Liver (tissue), 9 donors: ENCODE data around the gene ZBTB12. TPM values are rescaled to one million over a fixed set of nuclear protein-coding genes. Genes with fewer than 3 reads are reported as not detected.

Source experiments
- DNase-seq: peaks from one replicate; pipeline ENCODE4 v3.0.0-alpha.2; 2017; ENCODE audit warnings: low spot score
- H3K27ac ChIP-seq, 2 donors: one replicate each; pipeline ENCODE4 v1.7.0; 2013; ENCODE audit warnings: inconsistent platforms in 2 of 2, low read length in 2 of 2, control low read depth in 1 of 2, low read depth in 1 of 2, mild to moderate bottlenecking in 1 of 2
- H3K27me3 ChIP-seq, 4 donors: one replicate each; pipeline versions ENCODE4 v1.6.1 to v1.7.0; 2013; ENCODE audit warnings: low read length in 3 of 4, inconsistent platforms in 1 of 4, mild to moderate bottlenecking in 1 of 4, moderate library complexity in 1 of 4; ENCODE audit not compliant: control insufficient read depth in 4 of 4, insufficient read depth in 4 of 4
- H3K36me3 ChIP-seq, 4 donors: one replicate each; pipeline versions ENCODE4 v1.6.1 to v1.7.0; 2013; ENCODE audit warnings: low read length in 3 of 4, mild to moderate bottlenecking in 3 of 4, low read depth in 1 of 4, moderate library complexity in 1 of 4; ENCODE audit not compliant: control insufficient read depth in 4 of 4, insufficient read depth in 3 of 4
- H3K4me1 ChIP-seq, 4 donors: one replicate each; pipeline versions ENCODE4 v1.6.1 to v1.7.0; 2013; ENCODE audit warnings: low read length in 3 of 4, mild to moderate bottlenecking in 3 of 4, moderate library complexity in 1 of 4; ENCODE audit not compliant: control insufficient read depth in 4 of 4, insufficient read depth in 4 of 4
- H3K4me3 ChIP-seq, 3 donors: one replicate each; pipeline versions ENCODE4 v1.6.1 to v1.7.0; 2013; ENCODE audit warnings: low read length in 3 of 3, control low read depth in 1 of 3, low read depth in 1 of 3, mild to moderate bottlenecking in 1 of 3
- H3K9ac ChIP-seq, 2 donors: one replicate each; pipeline ENCODE4 v1.7.0; 2013; ENCODE audit warnings: low read length in 2 of 2, mild to moderate bottlenecking in 2 of 2, moderate library complexity in 2 of 2, control low read depth in 1 of 2, low read depth in 1 of 2
- H3K9me3 ChIP-seq, 4 donors: one replicate each; pipeline versions ENCODE4 v1.6.1 to v1.7.0; 2013; ENCODE audit warnings: low read length in 3 of 4; ENCODE audit not compliant: control insufficient read depth in 4 of 4
- EGR1 ChIP-seq, 2 donors: IDR thresholded peaks; 2 replicates each; pipeline ENCODE4 v1.6.1; 2016 to 2018; ENCODE audit warnings: antibody characterized with exemption in 2 of 2, low read depth in 2 of 2
- FOXA1 ChIP-seq: IDR thresholded peaks from 2 replicates; pipeline ENCODE4 v1.6.1; 2016; ENCODE audit warnings: antibody characterized with exemption
- FOXA2 ChIP-seq: IDR thresholded peaks from 2 replicates; pipeline ENCODE4 v1.6.1; 2016; ENCODE audit warnings: antibody characterized with exemption
- GABPA ChIP-seq, 2 donors: IDR thresholded peaks in 1 of 2; conservative IDR thresholded peaks in 1 of 2; 2 replicates each; pipeline ENCODE4 v1.6.1; 2016; ENCODE audit warnings: antibody characterized with exemption in 2 of 2, mild to moderate bottlenecking in 1 of 2, moderate library complexity in 1 of 2
- HNF4A ChIP-seq, 2 donors: conservative IDR thresholded peaks; 2 replicates each; pipeline ENCODE4 v1.6.1; 2016; ENCODE audit warnings: antibody characterized with exemption in 2 of 2, mild to moderate bottlenecking in 2 of 2
- HNF4G ChIP-seq: IDR thresholded peaks from 2 replicates; pipeline ENCODE4 v1.6.1; 2016; ENCODE audit warnings: antibody characterized with exemption
- NR2F2 ChIP-seq: IDR thresholded peaks from 2 replicates; pipeline ENCODE4 v1.6.1; 2016; ENCODE audit warnings: antibody characterized with exemption
- RAD21 ChIP-seq, 2 donors: IDR thresholded peaks; 2 replicates each; pipeline ENCODE4 v1.6.1; 2016; ENCODE audit warnings: antibody characterized with exemption in 2 of 2, mild to moderate bottlenecking in 2 of 2
- RXRA ChIP-seq, 2 donors: IDR thresholded peaks; 2 replicates each; pipeline ENCODE4 v1.6.1; 2017 to 2018; ENCODE audit warnings: antibody characterized with exemption in 2 of 2, mild to moderate bottlenecking in 1 of 2
- SP1 ChIP-seq: IDR thresholded peaks from 2 replicates; pipeline ENCODE4 v1.6.1; 2018; ENCODE audit warnings: antibody characterized with exemption, mild to moderate bottlenecking
- TAF1 ChIP-seq: conservative IDR thresholded peaks from 2 replicates; pipeline ENCODE4 v1.6.1; 2016; ENCODE audit warnings: antibody characterized with exemption, mild to moderate bottlenecking
- YY1 ChIP-seq: IDR thresholded peaks from 2 replicates; pipeline ENCODE4 v1.6.1; 2016; ENCODE audit warnings: antibody characterized with exemption, mild to moderate bottlenecking
- WGBS: extraction: QIAGEN DNeasy Blood & Tissue Kit; methylation state at CpG from one replicate; pipeline ENCODE4 v1.1.7; 2013; 5-methylcytosine and 5-hydroxymethylcytosine counted together
- polyA plus RNA-seq, 2 donors: library from polyadenylated mRNA; stranded (reverse) in 1 of 2; unstranded in 1 of 2; fragments of 200-250 nt in 1 of 2; fragments of >200 nt in 1 of 2; fragmentation: Nextera tagmentation in 1 of 2; extraction: Ambion mirVana in 1 of 2; gene quantifications; one replicate each; pipeline versions ENCODE4 v1.2.1 to v1.2.3, GENCODE V29; 2013 to 2015
- total RNA-seq, 2 donors: library from RNA; depleted of rRNA; stranded (reverse); fragments of >200 nt; gene quantifications; one replicate each; pipeline ENCODE4 v1.2.3, GENCODE V29; 2014
- TF ChIP-seq, protein P1 (sequence below): IDR thresholded peaks from 2 replicates; pipeline ENCODE4 v1.6.1; 2016; ENCODE audit warnings: antibody characterized with exemption
- TF ChIP-seq, protein P2 (sequence below): IDR thresholded peaks from 2 replicates; pipeline ENCODE4 v1.6.1; 2016; ENCODE audit warnings: antibody characterized with exemption, mild to moderate bottlenecking
- TF ChIP-seq, protein P3 (sequence below): fragments of 150-350 bp; IDR thresholded peaks from 2 replicates; pipeline ENCODE4 v1.5.1; 2017; ENCODE audit warnings: improper control_type of control experiment, low read depth, low read length; ENCODE audit not compliant: missing input control
- TF ChIP-seq, protein P4 (sequence below): IDR thresholded peaks from 2 replicates; pipeline ENCODE4 v1.6.1; 2016; ENCODE audit warnings: antibody characterized with exemption
- donor health status: healthy.
- donor health status: healthy.
- donor health status: healthy.
- donor health status: healthy.
- donor health status: healthy.

The ZBTB12 gene
- total and polyA plus RNA-seq, 4 donors: 0.25 to 2.3 (median 0.83) TPM; not detected in 1

DNA sequence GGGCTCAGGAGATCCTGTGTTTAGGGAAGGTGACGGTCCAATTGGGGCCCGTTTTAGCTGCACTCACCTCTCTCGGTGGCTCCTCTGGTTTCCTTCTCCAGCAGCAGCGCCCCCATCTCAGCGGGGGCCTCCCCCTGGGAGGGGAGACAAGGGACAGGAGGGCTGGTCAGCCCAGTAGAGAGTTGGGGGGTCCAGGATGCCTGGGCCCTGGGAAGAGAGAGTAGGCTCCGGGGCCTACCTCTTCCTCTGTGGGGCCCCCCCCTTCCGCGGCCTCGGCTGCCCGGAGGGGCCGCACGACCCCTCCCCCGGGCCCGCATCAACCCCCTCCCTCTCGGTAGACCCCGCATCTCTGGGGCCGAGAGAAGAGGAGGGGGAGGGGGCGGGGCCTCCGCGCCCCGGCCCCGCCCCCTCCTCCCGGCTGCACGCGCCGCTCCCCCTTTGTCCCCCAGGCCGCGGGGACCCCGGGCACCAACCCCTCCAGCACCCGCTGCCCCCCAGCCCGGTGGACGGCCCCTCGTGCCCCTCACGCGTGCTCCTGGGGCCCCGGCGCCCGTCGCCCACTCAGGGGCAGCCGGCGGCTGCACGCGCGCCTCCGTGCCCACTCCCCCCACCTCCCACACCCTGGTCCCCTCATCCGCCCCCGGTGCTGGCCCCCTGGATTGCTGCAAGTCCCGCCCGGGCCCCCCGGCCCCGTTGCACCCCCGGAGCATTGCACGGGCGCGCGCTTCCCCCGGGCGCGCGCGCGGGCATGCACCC is 4.9 kb downstream of the ZBTB12 start:
- no peaks in the 10 kb centered on the region for H3K9me3 ChIP-seq
- peaks cover 10 to 36% (median 18%) of the 10 kb centered on the region in 4 donors for H3K4me1 ChIP-seq
- DNase-seq: no peak
- no peaks in the 10 kb centered on the region for H3K27me3 ChIP-seq
- H3K36me3 ChIP-seq: peaks cover 0 to 17% (median 7%) of the 10 kb centered on the region in 4 donors
- 5% methylated on average over 57 of the region's 62 CpGs for WGBS
- TF ChIP-seq HNF4G: no peak
- TF ChIP-seq, protein P1, sequence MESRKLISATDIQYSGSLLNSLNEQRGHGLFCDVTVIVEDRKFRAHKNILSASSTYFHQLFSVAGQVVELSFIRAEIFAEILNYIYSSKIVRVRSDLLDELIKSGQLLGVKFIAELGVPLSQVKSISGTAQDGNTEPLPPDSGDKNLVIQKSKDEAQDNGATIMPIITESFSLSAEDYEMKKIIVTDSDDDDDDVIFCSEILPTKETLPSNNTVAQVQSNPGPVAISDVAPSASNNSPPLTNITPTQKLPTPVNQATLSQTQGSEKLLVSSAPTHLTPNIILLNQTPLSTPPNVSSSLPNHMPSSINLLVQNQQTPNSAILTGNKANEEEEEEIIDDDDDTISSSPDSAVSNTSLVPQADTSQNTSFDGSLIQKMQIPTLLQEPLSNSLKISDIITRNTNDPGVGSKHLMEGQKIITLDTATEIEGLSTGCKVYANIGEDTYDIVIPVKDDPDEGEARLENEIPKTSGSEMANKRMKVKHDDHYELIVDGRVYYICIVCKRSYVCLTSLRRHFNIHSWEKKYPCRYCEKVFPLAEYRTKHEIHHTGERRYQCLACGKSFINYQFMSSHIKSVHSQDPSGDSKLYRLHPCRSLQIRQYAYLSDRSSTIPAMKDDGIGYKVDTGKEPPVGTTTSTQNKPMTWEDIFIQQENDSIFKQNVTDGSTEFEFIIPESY: no peak
- TF ChIP-seq RXRA (IDR thresholded peaks at IDR 0.05): no peak
- no peak for TF ChIP-seq FOXA2
- TF ChIP-seq, protein P2, sequence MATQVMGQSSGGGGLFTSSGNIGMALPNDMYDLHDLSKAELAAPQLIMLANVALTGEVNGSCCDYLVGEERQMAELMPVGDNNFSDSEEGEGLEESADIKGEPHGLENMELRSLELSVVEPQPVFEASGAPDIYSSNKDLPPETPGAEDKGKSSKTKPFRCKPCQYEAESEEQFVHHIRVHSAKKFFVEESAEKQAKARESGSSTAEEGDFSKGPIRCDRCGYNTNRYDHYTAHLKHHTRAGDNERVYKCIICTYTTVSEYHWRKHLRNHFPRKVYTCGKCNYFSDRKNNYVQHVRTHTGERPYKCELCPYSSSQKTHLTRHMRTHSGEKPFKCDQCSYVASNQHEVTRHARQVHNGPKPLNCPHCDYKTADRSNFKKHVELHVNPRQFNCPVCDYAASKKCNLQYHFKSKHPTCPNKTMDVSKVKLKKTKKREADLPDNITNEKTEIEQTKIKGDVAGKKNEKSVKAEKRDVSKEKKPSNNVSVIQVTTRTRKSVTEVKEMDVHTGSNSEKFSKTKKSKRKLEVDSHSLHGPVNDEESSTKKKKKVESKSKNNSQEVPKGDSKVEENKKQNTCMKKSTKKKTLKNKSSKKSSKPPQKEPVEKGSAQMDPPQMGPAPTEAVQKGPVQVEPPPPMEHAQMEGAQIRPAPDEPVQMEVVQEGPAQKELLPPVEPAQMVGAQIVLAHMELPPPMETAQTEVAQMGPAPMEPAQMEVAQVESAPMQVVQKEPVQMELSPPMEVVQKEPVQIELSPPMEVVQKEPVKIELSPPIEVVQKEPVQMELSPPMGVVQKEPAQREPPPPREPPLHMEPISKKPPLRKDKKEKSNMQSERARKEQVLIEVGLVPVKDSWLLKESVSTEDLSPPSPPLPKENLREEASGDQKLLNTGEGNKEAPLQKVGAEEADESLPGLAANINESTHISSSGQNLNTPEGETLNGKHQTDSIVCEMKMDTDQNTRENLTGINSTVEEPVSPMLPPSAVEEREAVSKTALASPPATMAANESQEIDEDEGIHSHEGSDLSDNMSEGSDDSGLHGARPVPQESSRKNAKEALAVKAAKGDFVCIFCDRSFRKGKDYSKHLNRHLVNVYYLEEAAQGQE: no peak
- TF ChIP-seq EGR1 (IDR thresholded peaks at IDR 0.05; ENCODE audit: low read depth in 2 of 2): no peak
- no peak for TF ChIP-seq YY1
- TF ChIP-seq RAD21 (IDR thresholded peaks at IDR 0.05): no peak
- TF ChIP-seq, protein P3, sequence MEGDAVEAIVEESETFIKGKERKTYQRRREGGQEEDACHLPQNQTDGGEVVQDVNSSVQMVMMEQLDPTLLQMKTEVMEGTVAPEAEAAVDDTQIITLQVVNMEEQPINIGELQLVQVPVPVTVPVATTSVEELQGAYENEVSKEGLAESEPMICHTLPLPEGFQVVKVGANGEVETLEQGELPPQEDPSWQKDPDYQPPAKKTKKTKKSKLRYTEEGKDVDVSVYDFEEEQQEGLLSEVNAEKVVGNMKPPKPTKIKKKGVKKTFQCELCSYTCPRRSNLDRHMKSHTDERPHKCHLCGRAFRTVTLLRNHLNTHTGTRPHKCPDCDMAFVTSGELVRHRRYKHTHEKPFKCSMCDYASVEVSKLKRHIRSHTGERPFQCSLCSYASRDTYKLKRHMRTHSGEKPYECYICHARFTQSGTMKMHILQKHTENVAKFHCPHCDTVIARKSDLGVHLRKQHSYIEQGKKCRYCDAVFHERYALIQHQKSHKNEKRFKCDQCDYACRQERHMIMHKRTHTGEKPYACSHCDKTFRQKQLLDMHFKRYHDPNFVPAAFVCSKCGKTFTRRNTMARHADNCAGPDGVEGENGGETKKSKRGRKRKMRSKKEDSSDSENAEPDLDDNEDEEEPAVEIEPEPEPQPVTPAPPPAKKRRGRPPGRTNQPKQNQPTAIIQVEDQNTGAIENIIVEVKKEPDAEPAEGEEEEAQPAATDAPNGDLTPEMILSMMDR: no peak
- no peak for TF ChIP-seq NR2F2
- no peak for TF ChIP-seq SP1
- TF ChIP-seq HNF4A (conservative IDR thresholded peaks at IDR 0.05): no peak
- TF ChIP-seq FOXA1: no peak
- no peak for TF ChIP-seq TAF1
- no peak for TF ChIP-seq GABPA (IDR thresholded peaks at IDR 0.05 in 1 of 2, conservative IDR thresholded peaks at IDR 0.05 in 1 of 2)
- TF ChIP-seq, protein P4, sequence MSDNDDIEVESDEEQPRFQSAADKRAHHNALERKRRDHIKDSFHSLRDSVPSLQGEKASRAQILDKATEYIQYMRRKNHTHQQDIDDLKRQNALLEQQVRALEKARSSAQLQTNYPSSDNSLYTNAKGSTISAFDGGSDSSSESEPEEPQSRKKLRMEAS: no peak
- H3K27ac ChIP-seq: peak overlapping the region; percentile 36 to 54
- no peak overlapping the region for H3K9ac ChIP-seq
- peak overlapping the region in 2 of 3 donors; percentile 46 to 94 for H3K4me3 ChIP-seq
